SIG-M5 treated with dmso at 0.1 percent for 504 hours (cell line): ENCODE results near the gene MRPL24.

ENCODE experiments used
- DNase-seq: peaks from one replicate; lab custom pipeline; 2025; ENCODE audit not compliant: unreplicated experiment; lab: John Stamatoyannopoulos, UW

MRPL24 gene

DNA sequence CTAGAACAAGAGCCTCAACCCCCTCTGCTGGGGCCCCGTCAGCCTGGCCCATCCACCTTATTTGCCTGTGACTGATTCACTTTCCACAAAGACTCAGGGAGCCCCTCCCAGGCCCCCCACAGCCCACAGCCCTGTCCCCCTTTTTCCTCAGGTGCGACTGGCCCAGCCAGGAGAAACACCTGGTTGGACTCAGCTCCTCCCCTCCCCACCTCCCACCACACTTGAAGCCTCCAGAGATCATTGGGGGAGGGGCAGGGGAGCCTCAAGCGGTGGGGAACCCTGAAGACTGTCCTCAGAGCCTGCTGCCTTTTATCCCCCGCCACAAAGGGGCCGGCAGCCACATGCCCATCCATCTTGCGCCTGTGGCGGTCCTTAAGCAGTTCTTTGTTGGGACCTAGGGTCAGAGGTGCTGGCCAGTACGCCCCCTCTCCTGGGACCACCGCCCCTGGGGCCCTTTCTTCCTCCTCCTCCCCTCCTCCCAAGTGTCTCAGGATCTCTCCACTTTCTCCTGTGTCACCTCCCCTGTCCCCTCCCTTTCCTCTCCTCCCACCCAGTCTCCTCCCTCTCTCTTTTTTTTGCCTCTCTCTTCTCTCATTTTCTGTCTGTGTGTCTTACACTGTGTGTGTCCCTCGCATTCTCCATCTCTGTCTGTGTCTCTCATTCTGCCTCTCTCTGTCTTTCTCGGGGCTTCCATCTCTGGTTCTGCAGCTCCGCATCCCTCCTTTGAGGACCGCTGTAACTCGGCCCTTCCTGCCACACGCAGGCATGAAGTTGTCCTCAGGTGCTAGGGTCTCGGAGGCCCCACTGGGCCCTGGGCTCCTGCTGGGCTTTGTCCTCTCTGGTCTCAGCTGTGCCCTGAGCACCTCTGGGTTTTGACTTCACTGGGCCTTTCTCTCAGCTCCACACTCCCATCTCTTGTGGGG lies 47.7 kb downstream of the MRPL24 start:
- peak; percentile 59 for DNase-seq

DNA sequence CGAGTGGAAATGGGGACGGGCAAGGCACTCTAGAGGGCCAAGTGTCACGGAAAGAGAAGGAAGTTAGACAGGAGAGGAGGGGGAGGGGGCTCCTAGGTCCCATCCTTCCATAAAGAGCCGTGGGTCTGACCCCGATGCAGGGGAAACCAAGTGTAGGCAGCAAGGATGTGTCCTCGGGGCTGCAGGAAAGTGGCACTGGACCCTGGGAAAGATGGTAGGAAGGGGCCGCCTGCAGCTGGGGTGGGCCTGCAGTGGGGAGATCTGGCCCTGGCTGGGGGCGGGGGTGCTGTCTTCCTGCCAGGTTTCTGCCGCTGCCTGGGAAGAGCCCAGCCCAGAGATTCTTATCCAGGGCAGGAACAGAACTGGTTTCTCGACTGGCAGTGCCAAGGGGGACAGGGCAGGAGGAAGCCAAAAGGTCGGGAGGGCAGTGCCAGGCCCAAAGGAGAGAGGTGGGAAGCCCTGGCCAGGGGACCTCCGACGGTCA lies 48.4 kb downstream of the MRPL24 start:
- peak; percentile 59 for DNase-seq

DNA sequence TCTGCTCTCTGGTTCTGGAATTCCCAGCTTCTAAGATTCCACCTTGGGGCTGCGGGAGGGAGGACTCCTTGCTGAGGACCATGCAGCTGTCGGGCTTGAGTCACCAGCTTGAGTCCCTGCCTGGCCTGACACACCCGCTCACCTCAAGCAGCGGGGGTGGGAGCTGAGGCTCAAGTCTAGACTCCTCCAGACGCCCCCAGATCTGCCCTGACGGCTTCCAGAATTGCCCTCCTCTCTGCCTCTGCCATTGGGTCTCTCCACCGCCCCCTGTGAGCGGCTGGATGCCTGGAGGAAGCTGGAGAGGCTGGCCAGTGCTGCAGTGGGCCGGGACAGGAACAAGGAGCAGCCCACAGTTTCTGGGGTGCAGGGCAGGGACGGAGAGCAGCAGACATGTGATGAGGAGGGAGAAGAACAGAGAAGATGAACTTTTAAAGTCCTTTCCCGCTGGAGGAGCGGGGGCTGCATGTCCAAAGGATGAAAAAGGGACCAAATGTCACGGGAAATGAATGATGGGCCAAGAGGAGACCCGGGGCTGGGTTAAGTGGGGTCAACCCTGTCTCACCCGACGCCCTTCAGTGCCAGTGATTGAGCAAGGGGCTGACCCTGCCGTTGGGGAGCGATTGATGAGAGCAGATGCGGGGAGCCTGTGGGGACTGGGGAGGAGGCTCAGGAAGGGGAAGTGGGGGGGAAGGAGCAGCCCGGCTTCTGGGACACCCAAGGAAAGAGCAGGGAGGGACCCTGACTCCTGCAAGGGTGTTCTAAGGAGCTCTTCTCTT lies 49.0 kb downstream of the MRPL24 start:
- DNase-seq: peak; percentile 41

- DNase-seq: no peak
These were observed 49.7 kb downstream of the MRPL24 start for GRCh38 chr1:156691191-156691590.

- no peak for DNase-seq
These were observed 50.2 kb downstream of the MRPL24 start for GRCh38 chr1:156690675-156691036.

DNA sequence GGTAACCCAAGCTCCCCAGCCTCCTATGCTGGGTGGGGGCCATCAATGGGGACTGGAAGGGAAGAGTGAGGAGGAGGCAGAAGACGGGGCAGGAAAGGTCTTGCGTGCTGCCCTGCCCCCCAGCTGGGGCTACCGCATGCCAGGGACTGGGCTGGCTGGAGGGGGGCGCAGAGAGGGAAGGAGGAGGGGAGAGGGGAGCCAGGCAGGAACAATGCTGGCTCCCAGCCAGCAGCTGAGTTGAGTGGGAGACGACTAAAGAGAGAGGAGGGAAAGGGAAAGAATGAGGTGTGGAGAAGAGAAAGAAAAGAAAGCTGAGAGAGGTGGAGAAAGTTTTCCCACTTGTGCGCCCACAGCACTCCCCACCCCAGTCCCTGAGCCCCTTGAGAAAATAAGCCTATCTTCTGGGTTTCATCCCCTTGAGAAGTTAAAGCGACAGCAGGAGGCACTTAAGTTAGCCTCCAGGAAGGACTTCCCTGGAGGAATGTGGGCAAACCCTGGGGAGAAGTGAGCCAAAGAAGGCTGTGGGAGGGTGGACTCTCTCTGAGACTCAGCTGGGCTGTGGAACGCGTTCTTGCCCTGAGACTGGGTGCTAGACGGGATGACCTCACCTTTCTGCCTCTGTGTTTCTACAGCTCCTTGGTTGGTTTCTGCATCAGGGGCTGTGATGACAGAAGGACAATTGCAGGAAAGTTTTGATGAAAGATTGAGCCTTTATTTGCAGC lies 50.8 kb downstream of the MRPL24 start:
- no peak for DNase-seq

DNA sequence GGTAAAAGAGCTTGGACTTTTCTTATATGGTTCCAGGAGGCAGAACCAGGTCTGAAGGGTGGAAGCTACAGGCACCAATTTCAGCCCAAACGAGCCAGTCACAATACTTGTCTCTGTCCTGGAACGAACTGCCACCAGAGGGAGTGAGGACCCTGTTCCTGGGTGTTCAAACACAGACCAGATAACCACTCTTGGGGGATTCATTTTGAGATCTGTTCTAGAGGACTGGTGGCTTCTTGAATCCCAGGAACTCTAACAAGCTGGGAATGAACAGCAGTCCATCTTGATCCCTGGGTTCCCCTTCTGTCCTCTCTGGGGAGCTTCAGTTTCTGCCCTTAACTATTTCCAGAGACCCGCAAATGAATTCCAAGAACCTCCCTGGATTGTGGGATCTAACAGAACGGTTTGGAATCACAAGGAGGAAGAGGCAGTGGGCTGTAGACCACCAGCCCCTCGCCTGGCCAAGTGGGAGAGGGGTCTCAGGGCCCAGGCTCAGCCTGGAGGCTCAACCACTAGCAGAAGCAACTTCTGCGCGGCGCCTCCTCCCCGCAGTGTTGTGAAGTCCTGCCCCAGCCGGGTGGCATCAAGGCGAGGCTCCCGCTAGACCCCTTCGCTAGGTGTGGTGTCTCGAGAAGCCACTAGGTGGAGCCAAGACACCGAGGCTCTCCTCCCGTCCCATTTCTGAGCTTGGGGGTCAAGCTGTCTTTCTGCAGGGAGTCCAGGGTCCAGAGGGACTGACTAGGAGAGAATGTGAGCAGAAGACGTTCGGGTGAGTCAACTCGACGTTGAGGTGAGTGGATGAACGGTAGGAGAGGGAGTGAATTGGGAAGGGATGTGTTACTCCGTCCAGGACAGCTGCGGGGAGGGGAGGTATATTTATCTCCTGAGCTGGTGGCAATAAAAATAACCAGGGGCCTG lies 51.6 kb downstream of the MRPL24 start:
- peak; percentile 80 for DNase-seq
